ENCODE measurements around the gene C20orf204. TPM values are rescaled to one million over a fixed set of nuclear protein-coding genes. Genes with fewer than 3 reads are reported as not detected.

Gene C20orf204
- total and polyA plus RNA-seq, 4 donors, result 0.07 to 0.59 (median 0.12) TPM

GRCh38 chr20:64072498-64073063, 36.6 kb downstream of the C20orf204 start (continued):
- TF ChIP-seq CTCF (IDR thresholded peaks at IDR 0.05; ENCODE audit: low read depth, low read length, missing input control), result no peak
- no peak for TF ChIP-seq FOXA1 (IDR thresholded peaks at IDR 0.05)
- TF ChIP-seq GABPA (IDR thresholded peaks at IDR 0.05 in 1 of 2, conservative IDR thresholded peaks at IDR 0.05 in 1 of 2), result no peak
- TF ChIP-seq HNF4A (conservative IDR thresholded peaks at IDR 0.05), result no peak
- TF ChIP-seq ATF3 (IDR thresholded peaks at IDR 0.05), result no peak
- no peak for TF ChIP-seq NR2F2 (IDR thresholded peaks at IDR 0.05)
- no peak for TF ChIP-seq ZBTB33 (IDR thresholded peaks at IDR 0.05)
- no peak for TF ChIP-seq YY1 (IDR thresholded peaks at IDR 0.05)

GRCh38 chr20:64073476-64074183, 37.6 kb downstream of the C20orf204 start:
- TF ChIP-seq JUND (IDR thresholded peaks at IDR 0.05), result no peak
- no peak for TF ChIP-seq MAX (IDR thresholded peaks at IDR 0.05)
- TF ChIP-seq FOXA2 (IDR thresholded peaks at IDR 0.05), result no peak
- no peak for TF ChIP-seq TAF1 (conservative IDR thresholded peaks at IDR 0.05)
- TF ChIP-seq HNF4G (IDR thresholded peaks at IDR 0.05), result no peak
- TF ChIP-seq HNF4A (conservative IDR thresholded peaks at IDR 0.05), result no peak
- no peak for TF ChIP-seq FOXA1 (IDR thresholded peaks at IDR 0.05)
- TF ChIP-seq REST (IDR thresholded peaks at IDR 0.05), result no peak
- TF ChIP-seq GABPA (IDR thresholded peaks at IDR 0.05 in 1 of 2, conservative IDR thresholded peaks at IDR 0.05 in 1 of 2), result no peak
- no peak for TF ChIP-seq CTCF (IDR thresholded peaks at IDR 0.05; ENCODE audit: low read depth, low read length, missing input control)
- no peak for TF ChIP-seq ATF3 (IDR thresholded peaks at IDR 0.05)
- no peak for TF ChIP-seq ZBTB33 (IDR thresholded peaks at IDR 0.05)
- 96% methylated on average over 37 of the region's 37 CpGs for WGBS
- no peak overlapping the region for H3K27ac ChIP-seq (ENCODE audit: low read depth in 1 of 2, low read length in 2 of 2)
- peaks cover 0 to 12% (median 3%) of the 10 kb centered on the region in 4 donors for H3K4me1 ChIP-seq (ENCODE audit: control insufficient read depth in 4 of 4, insufficient read depth in 4 of 4, low read length in 3 of 4)
- H3K9ac ChIP-seq (ENCODE audit: low read depth in 1 of 2, low read length in 2 of 2), result no peak overlapping the region
- H3K4me3 ChIP-seq (ENCODE audit: low read depth in 1 of 3, low read length in 3 of 3), result no peak overlapping the region
- H3K9me3 ChIP-seq (ENCODE audit: control insufficient read depth in 4 of 4, low read length in 3 of 4), result no peaks in the 10 kb centered on the region
- H3K27me3 ChIP-seq (ENCODE audit: control insufficient read depth in 4 of 4, insufficient read depth in 4 of 4, low read length in 3 of 4), result no peaks in the 10 kb centered on the region
- H3K36me3 ChIP-seq (ENCODE audit: control insufficient read depth in 4 of 4, insufficient read depth in 3 of 4, low read depth in 1 of 4, low read length in 3 of 4), result peaks cover 0 to 10% (median 0%) of the 10 kb centered on the region in 4 donors
- no peak for DNase-seq (ENCODE audit: low spot score)
